Stimulated activated CD8-positive, alpha-beta memory T cell treated with anti-CD3 and anti-CD28 coated beads, Interleukin-2, amount 100 ng/mL, for 1 hour (primary cell): ENCODE measurements around the gene FAM24B.
"Not testable (repeated sequence)": the region's sequence is repeated elsewhere in the genome, so short reads cannot be mapped to it uniquely, and the experiment has no call there.

Experiments used
- DNase-seq, 2 donors: peaks; one replicate each; pipeline ENCODE4 v3.0.0-alpha.2; 2020; ENCODE audit warnings: low read depth in 2 of 2

Gene FAM24B, protein sequence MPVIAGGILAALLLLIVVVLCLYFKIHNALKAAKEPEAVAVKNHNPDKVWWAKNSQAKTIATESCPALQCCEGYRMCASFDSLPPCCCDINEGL

DNA sequence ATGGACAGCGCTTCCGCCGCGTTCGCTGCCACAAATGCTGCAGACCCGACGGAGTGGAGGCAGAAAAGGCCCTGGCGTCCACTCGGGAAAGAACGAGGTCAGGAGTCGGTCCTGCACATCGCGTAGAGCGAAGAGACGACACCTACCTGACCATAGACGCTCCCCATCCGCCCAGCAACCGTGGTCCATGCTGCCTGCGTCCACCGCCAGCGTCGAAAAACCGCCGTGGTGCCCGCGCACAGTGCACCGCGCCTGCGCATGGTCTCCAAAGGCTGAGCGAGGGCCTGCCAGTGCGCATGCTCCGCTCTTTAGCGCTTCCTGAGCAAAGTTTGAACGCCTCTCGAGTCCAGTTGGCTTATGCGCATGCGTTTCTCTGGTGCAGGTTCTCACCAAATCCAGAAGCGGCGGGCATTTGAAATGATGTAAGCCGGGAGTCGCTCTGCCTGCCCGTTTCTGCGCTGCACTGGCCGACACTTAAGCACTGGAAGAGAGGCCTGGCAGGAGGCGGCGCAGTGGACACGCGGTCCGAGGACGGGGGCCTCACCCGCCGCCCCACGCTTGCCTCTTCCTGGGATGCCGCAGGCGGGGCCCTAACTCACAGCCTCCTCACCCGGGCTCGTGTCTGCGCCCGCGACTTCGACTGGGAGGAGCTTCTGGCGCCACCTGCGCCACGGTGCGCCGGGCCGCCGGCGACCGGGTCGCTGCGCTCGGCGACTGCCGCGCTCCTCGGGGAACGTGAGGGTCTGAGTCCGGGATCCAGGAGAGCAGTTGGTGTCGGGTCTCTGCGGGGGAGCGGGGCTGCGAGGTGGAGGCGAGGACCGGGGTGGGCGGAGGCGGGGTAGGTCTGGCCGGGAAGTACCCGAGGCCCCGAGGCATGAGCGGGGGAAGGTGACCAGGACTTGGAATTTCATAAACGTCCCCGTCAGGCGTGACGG is at the start of gene FAM24B:
FAM24B (minus strand) TSS at position 243 of the 935 bp plus-strand sequence. CDS start 29,066 bp downstream, outside the sequence.
- DNase-seq = peak; percentile 83 to 91

DNA sequence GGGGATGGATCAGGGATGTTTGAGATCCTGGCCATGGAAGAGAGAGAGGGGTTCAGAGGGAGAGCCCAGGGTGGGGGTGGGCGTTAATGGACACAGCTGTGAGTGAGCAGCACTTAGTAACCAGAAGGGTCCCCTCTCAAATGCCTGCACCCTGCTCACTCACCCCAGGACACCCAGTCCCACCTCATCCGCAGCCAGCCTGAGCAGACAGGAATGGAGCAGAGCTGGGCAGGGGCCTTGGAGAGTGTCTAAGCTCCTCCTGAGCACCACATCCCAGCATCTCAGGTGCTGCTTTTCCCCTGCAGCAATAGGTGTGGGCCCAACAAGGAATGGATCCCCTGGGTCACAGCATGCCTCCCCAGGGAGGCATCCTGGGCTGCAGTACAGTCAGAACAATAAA is 36.3 kb upstream of the FAM24B start:
- DNase-seq = no peak

DNA sequence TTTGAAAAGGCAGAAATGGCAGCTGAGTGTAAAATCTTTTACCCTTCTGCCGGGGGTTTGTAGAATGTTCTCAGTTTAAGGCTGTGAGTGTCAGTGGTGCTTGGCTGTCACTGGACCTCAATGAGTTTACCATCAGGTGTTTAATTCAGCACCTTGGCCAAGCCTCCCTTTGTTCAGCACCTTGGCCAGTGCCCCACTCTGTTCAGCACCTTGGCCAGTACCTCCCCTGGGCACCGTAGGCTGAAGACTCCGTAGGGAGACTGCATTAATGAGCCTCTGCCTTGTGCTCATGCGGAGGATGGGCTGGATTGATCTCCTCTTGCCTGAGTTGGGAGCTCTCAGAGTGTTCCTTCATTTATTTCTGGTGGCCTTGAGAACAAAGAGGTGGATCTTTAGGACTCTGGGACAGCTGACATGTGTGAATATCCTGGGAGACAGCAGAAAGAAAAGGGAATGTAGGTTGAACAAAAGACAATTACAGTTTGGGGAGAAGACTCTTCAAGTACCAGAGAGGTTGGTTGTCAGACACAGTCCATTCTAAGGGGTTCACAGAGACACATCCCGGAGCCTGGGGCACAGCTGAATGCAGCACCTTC is 32.6 kb upstream of the FAM24B start:
- peak in 1 of 2 donors; percentile 8 for DNase-seq

DNA sequence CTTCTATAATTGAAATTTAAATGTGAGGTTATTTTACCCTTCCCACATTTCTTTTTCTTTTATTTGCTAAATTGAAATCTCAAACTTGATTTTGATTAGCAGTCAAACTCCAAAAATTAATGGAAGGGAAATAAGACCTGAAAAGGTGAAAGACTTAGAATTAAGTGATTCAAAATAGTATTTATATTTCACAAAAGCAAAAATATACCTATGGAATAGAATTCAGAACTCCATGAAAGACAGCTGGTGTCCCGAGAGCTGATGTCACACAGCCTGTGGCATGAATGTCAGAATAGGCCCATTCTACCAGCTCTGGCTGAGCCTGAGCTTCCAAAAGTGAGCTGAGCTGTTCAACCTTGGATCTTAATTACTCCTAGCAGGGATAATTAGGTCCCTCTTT is 30.9 kb upstream of the FAM24B start, which contains the start of gene FAM24A:
FAM24A (plus strand) TSS at position 301 of the 400 bp plus-strand sequence. CDS start 1,025 bp downstream, outside the sequence.
- DNase-seq = no peak

DNA sequence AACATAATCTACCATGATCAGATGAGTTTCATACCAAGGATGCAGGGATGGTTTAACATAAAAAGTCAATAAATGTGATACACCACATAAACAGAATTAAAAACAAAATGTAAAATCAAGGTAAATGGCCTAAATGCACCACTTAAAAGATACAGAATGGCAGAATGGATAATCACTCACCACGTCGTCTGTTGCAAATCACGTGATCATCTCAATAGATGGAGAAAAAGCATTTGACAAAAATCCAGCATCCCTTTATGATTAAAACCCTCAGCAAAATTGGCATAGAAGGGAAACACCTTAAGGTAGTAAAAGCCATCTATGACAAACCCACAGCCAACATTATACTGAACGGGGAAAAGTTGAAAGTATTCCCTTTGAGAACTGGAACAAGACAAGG is 24.5 kb upstream of the FAM24B start:
- DNase-seq = not testable (repeated sequence)

DNA sequence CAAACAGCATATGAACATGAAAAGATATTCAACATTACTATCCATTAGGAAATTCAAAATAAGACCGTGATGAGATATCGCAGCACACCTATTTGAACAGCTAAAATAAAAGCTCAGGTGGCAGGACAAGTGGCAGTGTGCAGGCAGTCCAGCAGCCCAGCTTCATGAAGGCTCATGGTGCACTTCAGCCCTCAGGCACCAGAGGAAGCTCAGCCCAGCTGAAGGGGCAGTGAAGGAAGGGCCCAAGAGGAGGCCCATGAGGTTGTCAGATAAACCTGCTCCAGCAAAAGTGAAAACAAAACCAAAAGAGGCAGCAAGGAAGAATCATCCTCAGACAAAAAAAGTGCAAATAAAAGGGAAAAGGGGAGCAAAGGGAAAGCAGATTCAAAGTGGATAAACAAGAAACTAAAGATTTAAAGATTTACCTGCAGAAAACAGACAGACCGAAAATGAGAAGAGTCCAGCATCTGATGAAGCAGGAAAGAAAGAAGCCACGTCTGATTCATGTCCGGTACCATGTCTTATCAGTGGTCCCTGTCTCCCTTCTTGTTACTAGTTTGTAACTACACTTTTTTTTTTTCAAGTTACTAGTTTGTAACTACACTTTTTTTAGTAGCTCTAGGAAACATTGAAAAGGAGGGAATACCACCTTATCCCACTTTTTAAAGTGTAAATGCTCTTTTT is 15.0 kb upstream of the FAM24B start:
- no peak for DNase-seq

- DNase-seq = no peak
Observed at GRCh38 chr10:122884166-122884565, 4.8 kb upstream of the FAM24B start.

DNA sequence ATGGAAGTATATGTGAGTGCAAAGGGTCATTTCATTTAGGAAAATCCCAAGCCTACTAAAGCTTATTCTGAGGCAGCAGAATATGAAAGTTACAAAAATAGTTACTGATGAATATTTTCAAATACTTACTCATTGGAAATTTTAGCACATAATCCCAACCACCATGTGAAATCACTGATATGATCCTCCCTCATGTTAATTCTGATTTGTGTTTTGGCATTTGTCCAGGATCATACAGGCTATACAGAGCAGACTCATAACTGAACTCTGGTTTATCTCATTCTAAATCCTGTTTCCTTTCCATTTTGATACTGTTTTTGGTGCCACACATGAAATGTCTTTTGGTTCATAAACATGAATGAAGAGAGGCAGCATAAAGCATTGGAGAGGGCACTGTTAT is 3.4 kb upstream of the FAM24B start:
- DNase-seq = no peak

GRCh38 chr10:122878799-122879338 is 512 bp downstream of the FAM24B start:
- no peak for DNase-seq

- DNase-seq = no peak
Observed at GRCh38 chr10:122877264-122877663, 2.1 kb downstream of the FAM24B start.

DNA sequence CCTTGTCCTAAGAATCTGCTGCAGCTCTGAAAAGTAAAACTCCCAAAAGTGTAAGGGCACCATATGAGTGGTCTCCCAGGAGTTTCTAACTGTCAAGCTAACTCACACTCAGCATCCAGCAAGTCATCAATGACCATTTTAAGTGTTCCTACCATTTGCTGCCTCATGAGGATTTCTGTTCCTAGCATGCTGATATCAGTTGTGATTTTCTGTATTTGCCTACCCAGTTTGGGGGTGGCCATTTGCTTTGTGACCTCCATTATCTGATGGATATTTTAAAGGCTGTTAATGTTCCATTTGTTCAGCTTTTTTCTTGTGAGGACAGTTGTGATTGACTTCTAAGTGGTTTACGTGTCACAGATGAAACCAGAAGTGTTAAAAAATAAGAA is 2.9 kb downstream of the FAM24B start:
- DNase-seq = no peak

GRCh38 chr10:122875843-122876466 is 3.4 kb downstream of the FAM24B start:
- no peak for DNase-seq

DNA sequence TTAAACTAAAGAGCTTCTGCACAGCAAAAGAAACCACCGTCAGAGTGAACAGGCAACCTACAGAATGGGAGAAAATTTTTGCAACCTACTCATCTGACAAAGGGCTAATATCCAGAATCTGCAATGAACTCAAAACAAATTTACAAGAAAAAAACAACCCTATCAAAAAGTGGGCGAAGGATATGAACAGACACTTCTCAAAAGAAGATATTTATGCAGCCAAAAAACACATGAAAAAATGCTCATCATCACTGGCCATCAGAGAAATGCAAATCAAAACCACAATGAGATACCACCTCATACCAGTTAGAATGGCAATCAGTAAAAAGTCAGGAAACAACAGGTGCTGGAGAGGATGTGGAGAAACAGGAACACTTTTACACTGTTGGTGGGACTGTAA is 7.4 kb downstream of the FAM24B start:
- DNase-seq = not testable (repeated sequence)

- not testable (repeated sequence) for DNase-seq
Observed at GRCh38 chr10:122868768-122869167, 10.6 kb downstream of the FAM24B start.

DNA sequence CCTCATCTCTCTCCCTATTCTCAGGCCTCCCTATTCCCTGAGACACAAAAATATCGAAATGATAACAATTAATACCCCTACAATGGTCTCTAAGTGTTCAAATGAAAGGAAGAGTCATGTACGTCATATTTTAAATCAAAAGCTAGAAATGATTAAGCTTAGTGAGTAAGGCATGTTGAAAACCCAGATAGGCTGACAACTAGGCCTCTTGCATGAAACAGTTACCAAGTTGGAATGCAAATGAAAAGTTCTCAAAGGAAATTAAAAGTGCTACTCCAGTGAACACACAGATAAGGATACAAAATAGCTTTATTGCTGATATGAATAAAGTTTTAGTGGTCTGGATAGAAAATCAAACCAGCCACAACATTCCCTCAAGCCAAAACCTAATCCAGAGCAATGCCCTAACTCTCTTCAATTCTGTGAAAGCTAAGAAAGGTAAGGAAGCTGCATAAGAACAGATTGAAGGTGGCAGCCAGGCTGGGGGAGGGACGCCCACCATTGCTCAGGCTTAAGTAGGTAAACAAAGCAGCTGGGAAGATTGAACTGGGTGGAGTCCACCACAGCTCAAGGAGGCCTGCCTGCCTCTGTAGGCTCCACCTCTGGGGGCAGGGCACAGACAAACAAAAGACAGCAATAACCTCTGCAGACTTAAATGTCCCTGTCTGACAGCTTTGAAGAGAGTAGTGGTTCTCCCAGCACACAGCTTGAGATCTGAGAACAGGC is 12.5 kb downstream of the FAM24B start:
- not testable (repeated sequence) for DNase-seq

GRCh38 chr10:122864901-122865300 is 14.5 kb downstream of the FAM24B start:
- DNase-seq = no peak

DNA sequence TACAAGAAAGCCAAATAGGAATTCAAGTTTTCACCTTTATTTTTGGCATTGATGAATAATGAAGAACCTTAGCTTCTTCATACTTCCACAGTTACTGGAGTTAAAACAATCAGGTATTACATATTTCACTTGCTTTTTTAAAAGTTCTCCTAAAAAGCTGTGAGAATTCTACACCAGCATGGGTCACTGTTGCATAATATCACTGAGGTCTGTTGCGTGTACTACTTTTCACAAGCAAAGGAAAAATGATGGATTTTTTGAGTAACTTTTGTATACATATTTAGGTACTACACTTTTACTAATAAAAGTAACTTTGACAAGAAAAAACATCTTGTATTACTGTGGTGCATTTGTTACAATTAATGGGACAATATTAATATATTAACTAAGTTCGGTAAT is 15.2 kb downstream of the FAM24B start:
- no peak for DNase-seq

DNA sequence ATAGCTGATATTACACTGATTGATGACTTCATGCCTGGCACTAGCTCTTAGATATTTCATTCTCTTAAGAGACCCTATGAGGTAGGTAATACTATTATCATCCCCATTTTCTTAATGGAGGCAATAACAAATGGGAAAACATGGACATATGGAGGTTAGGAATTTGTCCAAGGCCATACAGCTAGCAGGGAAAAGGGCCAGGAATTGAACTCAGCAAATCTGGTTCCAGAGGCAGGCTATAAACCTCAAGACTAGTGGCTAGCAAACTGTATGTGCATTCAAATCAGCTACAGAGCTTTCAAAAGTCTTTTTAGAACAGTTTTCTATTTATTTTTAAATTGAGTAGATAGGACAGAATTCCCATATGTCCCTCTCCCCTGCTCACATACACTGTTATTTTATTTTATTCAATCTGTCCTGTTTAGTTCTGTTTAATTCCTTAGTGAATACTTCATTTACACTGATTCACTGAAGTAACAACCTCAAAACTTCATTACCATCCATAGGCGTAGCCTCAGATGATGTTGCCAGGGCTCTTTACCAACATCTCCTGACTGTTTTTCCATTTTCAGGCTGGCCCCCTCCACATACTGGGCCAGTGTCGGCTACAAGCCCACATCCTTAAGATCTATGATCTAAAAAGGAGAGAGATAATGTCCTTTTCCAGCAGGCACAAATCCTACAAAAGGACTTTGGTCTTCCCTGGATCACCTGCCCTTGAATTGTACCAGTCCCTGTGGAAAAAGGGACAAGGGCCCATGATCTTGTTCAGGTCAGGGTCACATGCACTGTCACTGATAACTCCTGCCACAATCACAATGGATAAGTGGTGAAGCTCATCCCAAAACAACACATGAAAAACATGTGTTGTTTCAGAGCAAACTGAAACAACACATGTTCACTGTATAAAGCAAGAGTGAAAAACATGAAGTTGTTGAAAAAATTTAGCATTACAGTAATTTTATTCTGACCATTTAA is 15.9 kb downstream of the FAM24B start:
- DNase-seq = no peak

- no peak for DNase-seq
Observed at GRCh38 chr10:122861711-122862161, 17.6 kb downstream of the FAM24B start.
